IMR-90 (cell line): Measurements from ENCODE around the gene PHC1.

Experiments used
- BHLHE40 ChIP-seq: fragments of 150-350 bp; IDR thresholded peaks from 2 replicates; pipeline ENCODE4 v1.6.1; 2016; ENCODE audit warnings: mild to moderate bottlenecking, low read depth, low read length
- CEBPB ChIP-seq: IDR thresholded peaks from 2 replicates; pipeline ENCODE4 v1.6.1; 2012; ENCODE audit warnings: low read depth, low read length, improper control_type of control experiment
- FOS ChIP-seq: fragments of 150-350 bp; IDR thresholded peaks from 2 replicates; pipeline ENCODE4 v1.6.1; 2016; ENCODE audit warnings: low read depth, low read length
- MAFK ChIP-seq: IDR thresholded peaks from 2 replicates; pipeline ENCODE4 v1.6.1; 2012; ENCODE audit warnings: low read depth, low read length, improper control_type of control experiment
- MAZ ChIP-seq: IDR thresholded peaks from 2 replicates; pipeline ENCODE4 v1.6.1; 2012; ENCODE audit warnings: low read depth, mild to moderate bottlenecking, low read length, improper control_type of control experiment, moderate library complexity, borderline replicate concordance
- POLR2A ChIP-seq: IDR thresholded peaks from 2 replicates; pipeline ENCODE4 v1.6.1; 2012; ENCODE audit warnings: mild to moderate bottlenecking, low read depth, low read length
- RAD21 ChIP-seq: IDR thresholded peaks from 2 replicates; pipeline ENCODE4 v1.6.1; 2012; ENCODE audit warnings: low read length, improper control_type of control experiment
- RCOR1 ChIP-seq: IDR thresholded peaks from 2 replicates; pipeline ENCODE4 v1.6.1; 2012; ENCODE audit warnings: mild to moderate bottlenecking, low read length, improper control_type of control experiment; ENCODE audit not compliant: insufficient replicate concordance
- RFX5 ChIP-seq: IDR thresholded peaks from 2 replicates; pipeline ENCODE4 v1.8.0; 2012; ENCODE audit warnings: low read depth, mild to moderate bottlenecking, low read length, moderate library complexity
- SMC3 ChIP-seq: fragments of 150-350 bp; IDR thresholded peaks from 2 replicates; pipeline ENCODE4 v1.6.1; 2016; ENCODE audit warnings: low read depth, mild to moderate bottlenecking, antibody characterized with exemption, low read length, moderate library complexity
- TF ChIP-seq, protein P1 (sequence below): conservative IDR thresholded peaks from 2 replicates; pipeline ENCODE4 v1.5.1; 2012; ENCODE audit warnings: mild to moderate bottlenecking, low read depth, low read length, improper control_type of control experiment
- TF ChIP-seq, protein P2 (sequence below): fragments of 150-350 bp; IDR thresholded peaks from 2 replicates; pipeline ENCODE4 v1.6.1; 2017; ENCODE audit warnings: mild to moderate bottlenecking, antibody characterized with exemption, low read length, low read depth
- TF ChIP-seq, protein P3 (sequence below): fragments of 150-350 bp; IDR thresholded peaks from 2 replicates; pipeline ENCODE4 v1.6.1; 2016; ENCODE audit warnings: low read depth, mild to moderate bottlenecking, low read length, moderate library complexity, borderline replicate concordance

DNA sequence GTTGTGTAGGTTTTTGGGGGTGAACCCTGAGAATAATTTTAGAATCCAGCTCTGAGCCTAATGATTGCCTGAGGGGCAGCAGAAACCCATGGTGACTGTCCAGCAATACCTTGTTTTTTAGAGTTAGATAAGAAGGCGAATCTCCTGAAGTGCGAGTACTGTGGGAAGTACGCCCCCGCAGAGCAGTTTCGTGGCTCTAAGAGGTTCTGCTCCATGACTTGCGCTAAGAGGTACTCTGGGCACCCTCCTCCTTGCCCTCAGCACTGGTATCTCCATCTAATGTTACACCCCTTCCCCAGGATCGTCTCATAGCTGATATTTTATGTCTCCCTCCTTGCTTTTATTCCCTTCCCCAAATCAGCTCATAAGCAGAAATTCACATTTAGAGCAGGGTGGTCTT, 22.4 kb downstream of the PHC1 start:
- TF ChIP-seq FOS: no peak
- TF ChIP-seq POLR2A: no peak
- TF ChIP-seq, protein P1, sequence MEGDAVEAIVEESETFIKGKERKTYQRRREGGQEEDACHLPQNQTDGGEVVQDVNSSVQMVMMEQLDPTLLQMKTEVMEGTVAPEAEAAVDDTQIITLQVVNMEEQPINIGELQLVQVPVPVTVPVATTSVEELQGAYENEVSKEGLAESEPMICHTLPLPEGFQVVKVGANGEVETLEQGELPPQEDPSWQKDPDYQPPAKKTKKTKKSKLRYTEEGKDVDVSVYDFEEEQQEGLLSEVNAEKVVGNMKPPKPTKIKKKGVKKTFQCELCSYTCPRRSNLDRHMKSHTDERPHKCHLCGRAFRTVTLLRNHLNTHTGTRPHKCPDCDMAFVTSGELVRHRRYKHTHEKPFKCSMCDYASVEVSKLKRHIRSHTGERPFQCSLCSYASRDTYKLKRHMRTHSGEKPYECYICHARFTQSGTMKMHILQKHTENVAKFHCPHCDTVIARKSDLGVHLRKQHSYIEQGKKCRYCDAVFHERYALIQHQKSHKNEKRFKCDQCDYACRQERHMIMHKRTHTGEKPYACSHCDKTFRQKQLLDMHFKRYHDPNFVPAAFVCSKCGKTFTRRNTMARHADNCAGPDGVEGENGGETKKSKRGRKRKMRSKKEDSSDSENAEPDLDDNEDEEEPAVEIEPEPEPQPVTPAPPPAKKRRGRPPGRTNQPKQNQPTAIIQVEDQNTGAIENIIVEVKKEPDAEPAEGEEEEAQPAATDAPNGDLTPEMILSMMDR: no peak
- no peak for TF ChIP-seq SMC3
- no peak for TF ChIP-seq MAZ
- TF ChIP-seq, protein P2, sequence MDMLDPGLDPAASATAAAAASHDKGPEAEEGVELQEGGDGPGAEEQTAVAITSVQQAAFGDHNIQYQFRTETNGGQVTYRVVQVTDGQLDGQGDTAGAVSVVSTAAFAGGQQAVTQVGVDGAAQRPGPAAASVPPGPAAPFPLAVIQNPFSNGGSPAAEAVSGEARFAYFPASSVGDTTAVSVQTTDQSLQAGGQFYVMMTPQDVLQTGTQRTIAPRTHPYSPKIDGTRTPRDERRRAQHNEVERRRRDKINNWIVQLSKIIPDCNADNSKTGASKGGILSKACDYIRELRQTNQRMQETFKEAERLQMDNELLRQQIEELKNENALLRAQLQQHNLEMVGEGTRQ: no peak
- TF ChIP-seq CEBPB: no peak
- no peak for TF ChIP-seq RCOR1
- no peak for TF ChIP-seq RFX5
- TF ChIP-seq RAD21: no peak
- TF ChIP-seq, protein P3, sequence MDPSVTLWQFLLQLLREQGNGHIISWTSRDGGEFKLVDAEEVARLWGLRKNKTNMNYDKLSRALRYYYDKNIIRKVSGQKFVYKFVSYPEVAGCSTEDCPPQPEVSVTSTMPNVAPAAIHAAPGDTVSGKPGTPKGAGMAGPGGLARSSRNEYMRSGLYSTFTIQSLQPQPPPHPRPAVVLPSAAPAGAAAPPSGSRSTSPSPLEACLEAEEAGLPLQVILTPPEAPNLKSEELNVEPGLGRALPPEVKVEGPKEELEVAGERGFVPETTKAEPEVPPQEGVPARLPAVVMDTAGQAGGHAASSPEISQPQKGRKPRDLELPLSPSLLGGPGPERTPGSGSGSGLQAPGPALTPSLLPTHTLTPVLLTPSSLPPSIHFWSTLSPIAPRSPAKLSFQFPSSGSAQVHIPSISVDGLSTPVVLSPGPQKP: no peak
- no peak for TF ChIP-seq MAFK
- no peak for TF ChIP-seq BHLHE40
